GM21515 (cell line): Measurements from ENCODE around the gene AVL9.

Experiments used
- ATAC-seq: cut with Tn5 transposase; IDR thresholded peaks from one replicate; pipeline ENCODE4 v1.9.1; 2021; ENCODE audit not compliant: unreplicated experiment

The AVL9 gene

DNA sequence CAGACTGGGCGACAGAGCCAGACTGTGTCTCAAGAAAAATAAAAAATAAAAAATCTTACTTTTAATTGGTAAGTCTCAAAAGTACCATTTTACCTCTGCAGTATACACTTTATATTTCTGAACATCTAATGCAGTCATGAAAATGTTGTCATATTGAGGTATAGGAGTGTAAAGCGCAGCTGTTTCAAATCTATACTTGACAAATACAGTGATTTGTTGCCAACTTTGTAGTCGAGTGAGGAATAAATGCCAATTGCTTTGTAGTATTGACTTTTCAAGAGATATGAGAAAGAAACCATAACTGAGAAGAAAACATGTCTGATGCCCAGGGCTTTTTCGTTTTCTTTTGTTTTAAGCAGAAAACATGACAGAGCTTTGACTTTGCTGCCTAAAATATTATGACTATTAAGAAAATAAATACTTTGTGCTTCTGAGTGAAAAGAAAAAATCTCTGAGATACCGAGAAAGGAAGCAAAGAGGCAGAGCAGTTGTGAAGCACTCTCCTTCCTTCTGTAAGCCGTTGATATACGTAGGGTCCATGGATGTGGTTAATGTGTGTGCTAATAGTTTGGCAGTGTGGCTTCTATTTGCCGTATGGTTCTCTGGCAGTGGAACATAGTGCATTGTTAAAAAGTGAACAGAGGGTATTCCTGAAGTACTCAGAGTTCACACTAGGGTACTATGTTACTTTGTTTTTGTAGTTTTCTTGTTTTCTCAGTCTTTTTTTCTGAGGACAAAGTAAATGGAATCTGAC lies 38.2 kb downstream of the AVL9 start:
- ATAC-seq: no peak

DNA sequence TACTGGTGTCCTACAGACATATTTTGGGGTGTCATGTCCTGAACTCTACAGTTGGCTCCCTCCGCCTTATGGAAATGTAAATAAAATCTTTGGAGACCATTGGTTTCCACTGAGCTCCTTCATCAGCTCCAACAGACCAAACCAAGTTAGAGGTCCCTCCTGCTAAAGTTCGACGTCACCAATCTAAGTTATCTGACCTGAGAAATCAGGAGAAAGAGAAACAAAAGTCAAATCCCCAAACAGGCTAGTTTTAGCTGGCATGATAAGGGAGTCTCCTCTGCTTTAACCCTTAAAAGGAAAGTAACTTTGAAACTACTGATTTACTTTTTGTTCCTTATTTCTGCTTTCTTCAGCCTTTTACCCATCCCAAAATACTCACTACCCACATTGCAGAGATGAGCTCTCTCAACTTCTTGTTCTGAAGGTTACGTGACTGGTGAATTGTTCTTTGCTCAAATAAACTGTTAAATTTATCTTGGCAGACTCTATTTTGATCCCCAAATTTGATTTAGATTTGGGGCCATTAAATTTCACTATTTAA lies 39.9 kb downstream of the AVL9 start:
- no peak for ATAC-seq

DNA sequence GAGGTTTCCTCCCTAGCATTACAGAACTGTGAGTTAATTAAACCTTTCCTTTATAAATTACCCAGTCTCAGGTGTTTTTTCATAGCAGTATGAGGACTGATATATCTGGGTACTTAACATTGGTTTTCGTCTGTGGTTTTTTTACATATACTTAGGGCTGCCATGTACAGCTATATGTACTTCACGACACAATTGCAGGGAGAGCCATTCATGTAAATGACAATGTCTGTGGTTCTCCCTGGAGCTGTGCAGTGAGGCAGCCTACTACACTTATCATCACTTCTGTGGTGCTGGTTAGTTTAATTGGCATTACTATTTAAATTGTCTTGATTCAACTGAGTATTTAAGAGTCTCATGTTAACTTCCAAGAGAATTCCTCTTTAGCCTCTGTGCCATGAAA lies 40.7 kb downstream of the AVL9 start:
- no peak for ATAC-seq

DNA sequence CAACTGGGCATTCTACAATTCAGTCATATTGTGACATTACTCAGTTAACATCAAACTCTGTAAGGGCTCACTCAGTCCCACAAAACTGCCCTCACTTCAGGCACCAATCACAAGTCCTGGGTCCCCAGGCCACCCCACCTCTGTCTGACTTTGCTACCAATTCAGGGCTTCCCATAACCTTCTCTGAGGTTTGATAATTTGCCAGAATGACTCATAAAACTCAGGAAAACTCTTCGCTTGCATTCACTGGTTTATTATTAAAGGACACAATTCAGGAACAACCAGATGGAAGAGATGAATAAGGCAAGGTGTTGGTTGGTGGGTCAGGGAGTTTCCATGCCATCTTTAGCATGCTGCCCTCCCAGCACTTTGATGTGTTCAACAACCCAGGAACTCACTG lies 41.3 kb downstream of the AVL9 start:
- ATAC-seq: no peak

DNA sequence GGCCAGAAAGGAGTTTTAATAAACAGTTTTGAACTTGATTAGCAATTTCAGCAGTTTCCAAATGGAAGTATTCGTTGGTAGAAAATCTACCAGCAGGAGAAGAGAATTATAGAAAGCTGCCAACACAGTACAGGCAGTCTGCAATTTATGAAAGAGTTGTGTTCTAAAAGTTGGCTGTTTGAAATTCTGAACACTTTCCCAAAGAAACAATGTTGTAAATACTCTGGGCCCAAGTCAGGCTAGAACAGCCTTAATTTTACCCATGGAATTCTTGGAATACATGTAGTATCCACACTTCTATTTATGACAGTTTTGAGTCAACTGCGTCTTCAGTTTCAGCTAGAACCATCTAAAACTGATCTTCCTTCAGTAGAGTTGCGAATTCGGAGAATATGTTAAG lies 42.5 kb downstream of the AVL9 start:
- ATAC-seq: no peak

DNA sequence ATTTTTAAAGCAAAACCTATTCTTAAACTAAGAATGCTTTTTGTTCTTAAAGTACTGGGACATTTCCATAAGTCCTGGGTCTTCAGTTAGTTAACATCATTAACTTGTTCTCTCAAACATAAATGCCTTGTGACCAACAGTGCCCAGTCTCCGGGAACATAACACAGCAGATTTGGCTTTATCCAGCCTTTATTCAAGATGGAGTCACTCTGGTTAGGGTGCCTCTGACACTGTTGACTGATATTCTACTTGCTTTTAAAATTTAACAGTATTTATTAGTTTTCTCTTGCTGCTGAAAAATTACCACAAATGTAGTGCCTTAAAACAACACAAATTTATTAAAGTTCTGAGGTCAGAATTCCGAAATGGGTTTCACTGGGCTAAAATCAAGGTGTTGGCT lies 44.1 kb downstream of the AVL9 start:
- ATAC-seq: no peak

GRCh38 chr7:32539919-32540531 lies 44.7 kb downstream of the AVL9 start:
- ATAC-seq: no peak

DNA sequence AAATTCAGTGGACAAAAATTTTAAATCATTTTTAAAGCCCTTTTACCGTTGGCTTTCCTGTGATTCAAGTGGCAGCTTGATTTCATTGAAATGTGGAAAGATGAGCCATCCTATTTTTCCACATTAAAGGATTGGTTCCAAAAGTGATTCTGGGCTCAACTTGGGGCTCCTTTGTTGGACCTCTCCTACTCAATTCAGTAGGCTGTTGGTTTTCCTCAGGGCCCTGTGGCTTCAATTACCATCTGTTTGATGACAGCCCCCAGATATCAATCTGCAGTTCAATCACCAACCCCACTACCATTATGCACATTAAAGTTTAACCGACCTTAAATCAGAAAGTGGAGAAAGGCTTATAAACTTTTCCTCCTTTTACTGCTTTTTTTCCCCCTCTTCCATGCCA lies 47.3 kb downstream of the AVL9 start:
- no peak for ATAC-seq

GRCh38 chr7:32559480-32559879 lies 64.2 kb downstream of the AVL9 start:
- no peak for ATAC-seq

- no peak for ATAC-seq
Observed at GRCh38 chr7:32560075-32560474, 64.8 kb downstream of the AVL9 start.

GRCh38 chr7:32561613-32562012 lies 66.3 kb downstream of the AVL9 start:
- no peak for ATAC-seq

DNA sequence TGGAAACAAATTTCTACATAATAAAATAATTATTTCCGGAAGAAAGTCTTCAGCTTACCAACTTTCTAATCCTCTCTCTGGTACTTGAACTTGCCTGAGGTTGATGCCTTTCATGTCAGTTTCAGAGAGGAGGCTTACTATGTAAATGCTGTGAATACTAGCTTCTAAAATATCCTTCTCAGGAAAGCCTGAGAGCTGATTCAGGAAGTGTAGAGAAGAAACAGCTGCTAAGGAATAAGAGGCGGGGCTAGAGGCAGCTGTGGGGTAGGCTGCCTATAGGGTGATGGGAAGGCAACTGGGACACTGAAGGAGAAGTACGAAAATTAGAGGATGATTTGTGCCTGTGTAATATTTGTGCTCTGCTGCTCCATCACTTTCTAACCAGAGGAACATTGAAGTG lies 69.3 kb downstream of the AVL9 start:
- ATAC-seq: no peak

DNA sequence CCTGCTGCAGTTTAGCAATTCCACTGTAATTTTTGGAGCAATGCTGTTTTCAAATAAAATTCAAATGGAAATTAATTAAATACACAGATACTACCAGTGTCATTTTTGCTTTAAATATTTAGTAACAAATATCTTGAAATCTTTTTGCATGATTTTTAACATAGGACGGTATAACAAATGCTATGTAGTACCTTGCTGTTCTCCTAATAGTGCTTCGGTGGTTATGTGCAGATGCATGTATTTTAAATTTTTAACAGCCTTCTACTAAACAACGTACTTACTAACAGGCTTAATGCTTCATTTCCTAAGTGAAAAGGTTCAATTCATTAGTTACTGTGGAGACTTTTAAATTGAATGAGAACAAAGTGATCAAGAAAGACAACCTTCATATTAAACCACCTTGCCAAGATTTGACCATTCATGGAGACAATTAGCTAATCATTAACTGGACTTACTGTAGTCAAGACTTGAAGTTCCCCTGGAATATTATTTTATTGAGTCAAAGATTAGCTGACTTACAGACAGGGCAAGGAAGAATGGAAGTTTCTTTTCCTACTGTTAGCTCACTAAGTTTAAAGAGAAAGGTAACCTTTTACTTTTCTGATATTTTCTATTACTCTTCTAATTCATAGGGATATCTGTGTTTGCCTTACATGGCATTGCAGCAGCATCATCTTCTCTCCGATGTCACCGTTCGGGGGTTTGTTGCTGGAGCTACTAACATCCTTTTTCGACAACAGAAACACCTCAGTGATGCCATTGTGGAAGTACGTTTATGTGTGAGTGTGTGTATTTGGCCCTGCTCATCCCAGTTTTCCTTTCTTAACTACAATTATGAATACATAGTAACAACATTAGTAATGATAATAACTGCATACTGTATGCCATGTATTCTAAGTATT lies 74.3 kb downstream of the AVL9 start:
- no peak for ATAC-seq

GRCh38 chr7:32573110-32573687 lies 77.9 kb downstream of the AVL9 start:
- no peak for ATAC-seq

- ATAC-seq: no peak
Observed at GRCh38 chr7:32574626-32575025, 79.3 kb downstream of the AVL9 start.

DNA sequence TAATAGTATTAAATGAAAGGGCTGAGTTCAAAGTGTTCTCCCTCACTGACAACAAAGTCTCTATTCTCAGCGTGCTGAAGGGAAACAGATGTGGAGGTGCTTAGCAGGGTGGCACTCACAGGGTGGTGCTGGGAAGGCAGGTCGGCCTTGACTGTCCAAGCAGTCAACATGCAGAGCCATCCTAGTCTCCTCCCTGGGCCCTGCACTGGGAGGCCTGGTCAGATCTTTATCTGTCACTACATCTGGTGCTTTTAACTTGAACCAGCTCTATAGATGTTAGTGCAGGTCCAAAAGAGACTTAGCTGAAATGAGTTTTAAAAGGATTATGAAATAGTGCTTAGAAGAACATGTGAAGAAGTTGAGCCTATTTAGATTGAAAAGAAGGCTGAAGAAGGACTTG lies 82.1 kb downstream of the AVL9 start:
- ATAC-seq: no peak

GRCh38 chr7:32579776-32580175 lies 84.5 kb downstream of the AVL9 start:
- ATAC-seq: no peak

GRCh38 chr7:32580646-32581045 lies 85.4 kb downstream of the AVL9 start:
- ATAC-seq: no peak

DNA sequence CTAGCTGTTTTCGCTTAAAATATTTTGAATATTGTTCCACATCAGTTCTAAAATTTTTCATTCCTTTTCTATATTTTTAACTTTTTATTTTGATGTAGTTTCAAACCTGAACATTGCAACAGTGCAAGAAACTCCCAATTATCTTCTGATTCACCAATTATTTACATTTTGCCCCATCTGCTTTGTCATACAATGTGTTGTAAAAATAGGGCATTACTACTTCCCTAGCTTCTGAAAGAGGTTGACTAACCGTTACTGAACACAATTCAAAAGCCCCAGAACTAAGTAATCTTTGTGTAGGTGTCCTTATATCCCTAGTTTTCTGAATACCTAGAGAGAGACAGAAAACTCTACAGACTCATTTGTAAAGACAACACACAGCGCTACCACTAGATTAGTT lies 86.7 kb downstream of the AVL9 start:
- no peak for ATAC-seq

- no peak for ATAC-seq
Observed at GRCh38 chr7:32583791-32584190, 88.5 kb downstream of the AVL9 start.
